Measurements from ENCODE around the gene F7.

DNA sequence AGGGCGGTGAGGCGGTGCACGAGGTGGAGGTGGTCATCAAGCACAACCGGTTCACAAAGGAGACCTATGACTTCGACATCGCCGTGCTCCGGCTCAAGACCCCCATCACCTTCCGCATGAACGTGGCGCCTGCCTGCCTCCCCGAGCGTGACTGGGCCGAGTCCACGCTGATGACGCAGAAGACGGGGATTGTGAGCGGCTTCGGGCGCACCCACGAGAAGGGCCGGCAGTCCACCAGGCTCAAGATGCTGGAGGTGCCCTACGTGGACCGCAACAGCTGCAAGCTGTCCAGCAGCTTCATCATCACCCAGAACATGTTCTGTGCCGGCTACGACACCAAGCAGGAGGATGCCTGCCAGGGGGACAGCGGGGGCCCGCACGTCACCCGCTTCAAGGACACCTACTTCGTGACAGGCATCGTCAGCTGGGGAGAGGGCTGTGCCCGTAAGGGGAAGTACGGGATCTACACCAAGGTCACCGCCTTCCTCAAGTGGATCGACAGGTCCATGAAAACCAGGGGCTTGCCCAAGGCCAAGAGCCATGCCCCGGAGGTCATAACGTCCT, 43.4 kb downstream of the F7 start:
- TF ChIP-seq EZH2 (IDR thresholded peaks at IDR 0.05) (no peak), POLR2AphosphoS5 (IDR thresholded peaks at IDR 0.05; ENCODE audit: borderline replicate concordance, low read depth, low read length) (no peak)
